Stimulated activated CD8-positive, alpha-beta memory T cell treated with anti-CD3 and anti-CD28 coated beads, Interleukin-4, amount 100 ng/mL, for 1 hour (primary cell): ENCODE results near the gene KDM4B.
A peak's percentile ranks its signal among the peaks of the same experiment; 100 is the strongest.

Source experiments
- DNase-seq, 2 donors: peaks; one replicate each; pipeline ENCODE4 v3.0.0-alpha.2; 2020; ENCODE audit warnings: low read depth in 2 of 2, low spot score in 1 of 2

KDM4B gene

DNA sequence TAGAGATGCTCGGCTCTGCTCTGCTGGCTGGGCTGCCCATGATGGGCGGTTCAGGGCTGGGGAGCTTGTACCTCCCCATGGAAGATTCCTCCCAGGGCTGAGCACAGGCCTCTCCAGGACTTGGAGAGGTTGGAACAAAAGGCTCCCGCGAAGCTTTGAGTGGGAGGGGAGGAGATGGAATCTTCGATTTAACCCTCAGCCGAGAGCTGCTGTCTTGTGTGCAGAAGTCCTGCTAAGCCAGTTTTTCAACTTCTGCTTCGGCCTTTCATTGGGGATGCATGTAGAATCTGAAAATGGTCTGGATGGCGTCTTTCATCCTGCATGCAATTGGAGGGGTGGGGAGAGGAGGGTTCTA, 163.3 kb downstream of the KDM4B start:
- DNase-seq: no peak

DNA sequence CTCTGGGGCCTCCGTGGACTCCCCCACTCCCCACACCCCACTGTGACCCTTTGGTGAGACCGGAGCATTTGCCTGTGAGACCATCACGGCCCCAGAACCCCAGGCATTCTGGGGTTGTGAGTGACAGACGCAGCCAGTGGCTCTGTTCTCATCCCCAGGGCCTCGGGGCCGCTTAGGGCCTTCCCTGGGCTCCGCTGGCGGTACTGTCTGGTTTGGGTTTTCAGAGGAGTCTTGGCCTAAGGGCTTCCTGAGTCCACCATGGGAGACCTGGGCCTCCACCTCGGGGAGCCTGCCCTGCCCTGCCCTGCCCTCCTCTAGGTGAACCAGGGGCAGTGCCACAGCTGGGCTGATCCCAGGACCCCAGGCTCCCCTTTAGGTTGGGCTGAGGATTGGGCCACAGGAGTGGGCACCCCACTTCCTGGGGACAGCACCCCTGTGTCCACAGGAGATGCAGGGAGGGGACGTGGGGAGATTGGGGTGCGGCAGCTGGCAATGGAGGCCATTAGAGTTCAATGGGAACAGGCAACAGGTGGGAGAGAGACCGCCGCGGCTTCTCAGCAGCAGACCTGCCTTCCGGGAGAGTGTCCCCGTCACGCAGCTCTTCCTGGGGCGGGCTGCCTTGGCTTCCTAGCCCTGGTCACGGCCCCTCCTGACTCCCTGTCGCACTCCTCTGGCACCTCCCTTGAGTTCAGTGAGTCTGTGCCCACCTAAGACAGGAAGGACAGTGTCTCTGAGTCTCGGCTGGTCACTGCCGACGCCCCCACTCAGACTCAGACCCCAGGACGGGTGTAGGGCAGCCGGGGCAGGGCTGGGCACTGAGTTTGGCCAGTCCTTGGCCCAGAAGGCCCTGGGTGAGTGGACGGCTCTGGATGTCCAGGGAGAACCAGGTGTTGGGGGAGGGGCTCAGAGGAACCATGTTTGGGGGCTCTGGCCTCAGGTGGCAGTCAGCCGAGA, 164.1 kb downstream of the KDM4B start:
- no peak for DNase-seq

DNA sequence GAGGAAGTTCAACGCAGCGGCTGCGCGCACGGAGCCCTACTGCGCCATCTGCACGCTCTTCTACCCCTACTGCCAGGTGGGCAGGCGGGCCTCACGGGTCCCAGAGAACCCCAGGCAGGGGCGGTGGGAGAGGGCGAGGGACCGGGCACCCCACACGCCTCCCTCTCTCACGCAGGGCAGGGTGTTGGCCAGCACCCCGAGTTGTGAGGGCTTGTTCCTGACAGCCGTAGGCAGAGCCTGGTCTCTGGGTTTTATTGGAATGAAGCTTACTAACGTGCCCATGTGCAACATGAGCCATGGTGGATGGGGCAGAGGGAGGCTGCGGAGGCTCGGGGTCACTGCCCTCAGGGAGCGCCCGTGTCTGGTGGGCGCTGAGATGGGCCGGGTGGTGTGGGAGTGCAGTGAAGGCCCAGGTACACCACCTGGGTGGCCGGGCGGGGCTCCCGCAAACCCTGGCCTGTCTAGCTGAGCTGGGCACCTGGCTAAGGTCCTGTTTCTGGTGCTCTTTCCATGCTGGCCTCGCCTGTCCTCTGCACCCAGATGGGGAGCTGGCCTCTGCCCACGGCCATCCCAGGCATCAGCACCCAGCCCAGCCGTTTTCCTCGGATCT, 165.2 kb downstream of the KDM4B start:
- no peak for DNase-seq

DNA sequence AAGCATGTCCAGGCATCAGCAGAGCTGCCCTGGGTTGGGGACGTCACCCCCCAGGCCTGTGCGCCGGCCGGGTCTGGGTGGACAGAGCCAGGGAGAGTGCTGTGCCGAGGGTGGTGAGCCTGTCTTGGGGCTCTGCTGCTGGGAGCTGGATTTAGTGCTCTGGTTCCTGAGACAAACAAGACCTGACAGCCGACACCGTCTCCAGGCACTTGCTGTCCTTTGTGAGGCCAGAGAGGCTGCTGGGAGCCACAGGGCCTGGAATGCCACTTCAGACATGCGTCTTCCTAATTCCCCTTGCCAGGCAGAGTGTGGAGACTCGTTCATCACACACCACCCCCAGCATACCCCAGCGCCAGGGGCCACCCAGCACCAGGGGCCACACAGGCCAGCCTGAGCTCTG, 165.8 kb downstream of the KDM4B start:
- no peak for DNase-seq

DNA sequence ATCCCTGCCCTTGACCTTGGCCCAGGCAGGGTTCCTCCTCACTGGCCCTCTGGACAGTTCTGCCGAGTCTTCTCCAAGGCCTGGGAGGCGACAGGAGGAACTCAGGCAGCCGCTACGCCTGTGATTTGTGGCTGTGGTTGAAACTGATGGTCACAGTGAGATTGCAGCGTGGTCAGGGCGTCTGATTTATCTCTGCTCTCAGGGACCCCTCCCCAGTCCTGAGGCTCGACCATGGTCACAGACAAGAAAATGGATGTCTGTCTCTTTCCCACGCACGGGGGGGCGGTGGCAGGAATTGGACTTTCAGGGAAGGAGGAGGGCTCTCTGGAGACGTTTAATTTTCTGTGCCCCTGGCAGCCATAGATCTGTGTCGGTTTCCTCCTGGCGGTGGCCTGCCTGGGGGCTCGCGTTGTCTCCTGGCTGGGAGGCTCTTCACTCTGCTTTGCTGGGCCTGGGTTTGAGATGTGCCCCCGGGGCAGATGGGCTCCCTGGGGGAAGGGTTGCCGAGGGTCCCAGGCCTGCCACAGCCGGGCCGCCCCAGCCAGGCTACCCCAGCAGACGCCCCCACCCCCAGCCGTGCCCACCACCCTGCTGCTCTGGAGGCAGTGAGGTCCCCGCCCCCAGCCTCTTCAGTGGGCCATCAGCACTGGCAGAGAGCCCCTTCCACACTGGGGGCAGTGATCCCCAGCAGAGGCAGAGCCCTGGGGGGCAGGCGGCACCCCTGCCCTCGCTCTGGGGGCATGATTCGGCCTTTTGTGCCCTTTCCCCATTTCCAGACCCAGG, 167.4 kb downstream of the KDM4B start:
- no peak for DNase-seq

DNA sequence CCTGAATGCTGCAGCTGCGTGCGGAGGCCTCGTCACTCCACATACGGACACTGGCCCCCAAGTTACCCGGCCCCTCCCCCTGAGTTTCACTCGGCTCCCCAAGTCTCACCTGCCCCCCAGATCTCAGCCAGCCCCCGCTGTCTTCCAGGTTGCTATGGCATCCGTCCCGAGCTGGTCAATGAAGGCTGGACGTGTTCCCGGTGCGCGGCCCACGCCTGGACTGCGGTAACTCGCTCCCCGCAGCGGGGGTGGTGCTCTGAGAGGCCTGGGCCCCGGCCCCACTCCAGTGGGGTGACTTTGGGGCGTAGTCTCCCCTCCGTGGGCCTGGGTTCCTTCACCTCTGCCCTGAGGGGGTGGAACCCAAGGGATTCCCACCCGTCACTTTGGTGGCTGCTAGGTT, 168.2 kb downstream of the KDM4B start:
- no peak for DNase-seq

DNA sequence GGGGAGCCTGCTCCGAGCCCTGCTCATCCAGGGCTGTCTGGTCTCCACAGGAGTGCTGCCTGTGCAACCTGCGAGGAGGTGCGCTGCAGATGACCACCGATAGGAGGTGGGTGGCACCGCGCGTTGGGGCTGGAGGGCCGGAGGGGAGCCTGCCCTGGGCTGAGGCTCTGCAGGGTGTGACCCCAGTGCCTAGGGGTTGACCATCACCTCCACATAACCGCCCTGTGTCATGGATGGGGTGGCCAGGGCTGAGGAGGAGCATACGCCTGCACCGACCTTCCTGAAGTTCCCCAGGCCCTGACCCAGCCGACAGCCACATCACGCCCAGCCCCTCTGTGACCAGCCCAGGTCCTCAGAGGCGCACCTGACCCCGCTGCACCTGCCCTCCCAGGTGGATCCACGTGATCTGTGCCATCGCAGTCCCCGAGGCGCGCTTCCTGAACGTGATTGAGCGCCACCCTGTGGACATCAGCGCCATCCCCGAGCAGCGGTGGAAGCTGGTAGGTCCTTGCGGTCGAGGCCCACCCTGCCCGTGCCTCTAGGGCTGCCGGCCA, 168.7 kb downstream of the KDM4B start:
- no peak for DNase-seq

DNA sequence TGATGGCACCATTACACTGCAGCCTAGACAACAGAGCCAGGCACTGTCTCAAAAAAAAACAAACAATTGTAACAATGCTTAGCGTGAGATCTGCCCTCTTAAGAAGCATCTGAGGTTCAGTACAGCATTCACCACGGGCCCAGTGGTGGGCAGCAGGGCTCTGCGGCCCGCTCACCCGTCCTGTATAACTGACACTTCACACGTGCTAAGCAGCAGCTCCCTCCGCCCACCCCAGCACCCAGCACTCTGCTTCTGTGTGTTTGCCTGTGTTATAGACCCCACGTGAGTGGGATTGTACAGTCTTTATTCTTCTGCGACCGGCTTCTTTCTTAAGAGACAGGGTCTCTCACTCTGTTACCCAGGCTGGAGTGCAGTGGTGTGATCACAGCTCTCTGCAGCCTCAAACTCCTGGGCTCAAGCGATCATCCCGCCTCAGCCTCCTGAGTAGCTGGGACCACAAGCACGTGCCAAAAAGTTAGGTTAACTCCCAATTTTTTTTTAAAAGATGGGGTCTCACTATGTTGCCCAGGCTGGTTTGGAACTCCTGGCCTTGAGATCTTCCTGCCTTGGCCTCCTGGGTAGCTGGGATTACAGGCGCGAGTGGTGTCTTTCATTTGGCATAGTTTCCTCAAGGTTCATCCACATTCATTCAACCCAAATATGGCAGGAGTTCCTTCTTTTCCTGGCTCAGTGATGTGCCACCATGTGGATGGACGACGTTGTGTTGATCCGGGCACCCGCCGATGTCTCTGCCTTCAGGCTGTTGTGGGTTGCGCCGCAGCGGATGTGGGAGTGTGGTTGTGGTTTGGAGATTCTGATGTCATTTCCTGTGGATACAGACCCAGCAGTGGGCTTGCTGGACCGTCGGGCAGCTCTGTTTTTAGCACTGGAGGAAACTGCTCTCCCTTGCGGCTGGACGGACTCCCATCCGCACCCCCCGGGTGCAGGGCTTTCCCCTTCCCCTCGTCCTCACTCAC, 170.0 kb downstream of the KDM4B start:
- DNase-seq: peak; percentile 46 to 56

DNA sequence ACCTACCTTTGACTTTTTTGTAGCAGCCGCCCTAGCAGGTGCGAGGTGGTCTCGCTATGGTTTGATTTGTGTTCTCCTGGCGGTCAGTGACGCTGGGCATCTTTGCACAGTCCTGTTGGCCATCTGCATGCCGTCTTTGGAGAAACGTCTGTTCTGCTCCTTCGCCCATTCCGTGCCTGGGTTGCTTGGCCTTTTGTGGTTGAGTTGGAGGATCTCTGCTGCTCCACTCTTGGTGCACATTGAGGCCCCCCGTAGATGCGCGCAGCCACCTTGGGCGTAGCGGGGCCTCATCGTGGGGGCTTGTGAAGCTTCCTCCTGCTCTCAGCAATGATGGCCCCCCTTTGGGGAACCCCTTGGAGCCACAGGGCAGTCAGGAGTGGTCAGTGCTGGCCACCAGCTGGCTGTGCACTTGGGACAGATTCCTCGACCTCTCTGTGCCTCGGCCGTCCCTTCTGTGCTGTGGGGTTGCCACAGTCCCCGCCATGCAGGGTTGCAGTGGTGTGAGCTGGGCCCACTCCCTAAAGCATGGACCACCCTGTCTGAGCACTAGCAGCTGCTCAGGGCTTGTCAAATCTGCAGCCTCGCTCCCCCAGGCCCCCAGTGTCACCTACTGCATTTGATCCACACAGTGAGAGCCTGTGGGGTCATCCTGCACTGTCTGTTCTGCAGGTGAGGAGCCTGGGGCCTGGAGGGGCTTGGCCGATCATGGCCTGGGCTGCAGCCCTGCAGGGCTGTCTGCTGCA, 170.8 kb downstream of the KDM4B start:
- DNase-seq: no peak

DNA sequence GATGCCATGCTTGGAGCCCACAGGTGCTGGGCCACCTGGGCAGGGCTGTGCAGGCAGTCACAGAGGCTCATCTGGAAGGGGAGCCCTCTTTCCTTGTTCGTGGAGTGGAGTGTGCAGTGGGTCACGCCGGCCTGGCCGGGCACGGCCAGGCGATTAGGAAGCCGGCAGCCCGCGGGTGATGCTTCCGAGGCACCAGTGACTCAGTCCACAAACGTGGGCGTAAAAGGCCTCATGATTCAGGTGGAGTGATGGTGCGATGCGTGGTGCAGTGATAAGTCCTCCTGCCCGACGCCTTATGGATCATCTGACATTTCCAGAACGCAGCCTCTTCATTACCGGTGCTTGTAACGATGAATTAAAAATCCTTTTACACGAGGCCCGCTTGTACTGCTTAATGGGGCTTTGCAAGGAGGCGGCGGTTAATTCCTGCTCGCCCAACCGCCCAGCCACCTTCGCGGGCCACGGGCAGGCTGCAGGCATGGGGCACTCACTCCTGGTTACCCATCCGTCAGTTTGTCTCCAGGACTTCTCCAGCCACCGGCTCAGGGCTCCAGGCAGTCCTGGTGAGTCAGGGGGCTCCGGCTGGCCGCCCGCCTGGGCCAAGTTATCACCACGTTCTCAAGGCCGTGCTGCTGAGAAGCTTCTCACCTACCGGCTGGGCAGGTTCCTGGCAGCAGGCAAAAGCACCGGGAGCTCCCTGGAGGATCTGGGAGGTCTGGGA, 172.4 kb downstream of the KDM4B start:
- no peak for DNase-seq

DNA sequence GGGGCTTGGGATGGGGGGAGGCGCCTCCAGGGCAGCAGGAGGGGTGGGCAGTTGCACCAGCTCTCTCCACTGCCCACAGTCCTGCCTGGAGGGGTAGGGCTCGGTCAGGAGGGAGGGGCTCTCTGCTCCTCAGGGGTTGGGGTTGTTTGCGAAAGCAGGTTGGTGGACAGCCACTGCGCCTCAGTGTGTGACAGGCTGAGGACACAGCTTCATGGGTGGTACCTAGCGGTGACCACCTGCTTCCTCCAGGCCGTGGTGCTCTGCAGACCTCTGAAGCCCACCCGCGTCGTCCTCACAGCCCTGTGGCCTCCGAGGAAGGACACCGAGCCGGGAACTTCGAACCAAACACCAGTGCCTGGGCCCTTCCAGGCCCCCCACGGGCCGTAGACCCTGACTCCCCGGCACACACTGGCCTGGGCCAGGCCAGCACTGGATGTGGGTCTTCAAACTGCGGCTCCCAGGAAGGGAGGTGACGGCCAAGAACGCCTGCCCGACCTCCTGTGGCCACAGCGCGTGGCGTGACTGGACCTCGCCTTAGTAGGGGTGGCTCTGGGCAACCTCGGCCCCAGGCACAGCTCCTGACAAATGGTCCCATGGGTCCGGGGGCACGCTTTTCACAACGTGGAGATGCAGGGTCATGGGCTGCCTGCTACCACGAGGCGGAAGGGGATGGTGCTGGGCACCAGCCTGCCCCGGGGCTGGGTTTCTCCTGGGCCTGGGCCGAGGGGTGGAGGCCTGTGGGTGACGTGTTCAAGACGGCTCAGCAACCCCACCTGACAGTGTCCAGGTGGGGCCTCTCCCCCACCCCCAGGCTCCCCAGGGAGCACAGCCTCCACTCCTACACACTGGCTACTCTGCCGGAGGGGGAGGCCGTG, 173.2 kb downstream of the KDM4B start:
- no peak for DNase-seq

DNA sequence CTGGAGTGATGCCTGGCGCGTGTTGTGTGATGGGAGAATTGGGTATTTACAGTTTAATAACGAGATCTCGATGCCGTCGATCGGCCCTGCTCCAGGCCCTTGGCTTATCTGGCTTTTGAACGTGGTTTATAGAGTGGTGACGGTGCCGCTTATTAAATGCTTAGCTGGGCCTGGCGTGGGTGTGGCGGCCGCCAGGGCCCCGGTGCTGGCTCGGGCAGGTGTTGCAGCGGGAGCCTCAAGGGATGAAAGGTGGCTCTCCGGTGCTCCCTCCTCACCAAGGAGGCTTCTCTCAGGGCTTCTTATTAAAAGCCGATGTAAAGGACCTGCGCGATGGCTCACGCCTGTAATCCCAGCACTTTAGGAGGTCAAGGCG, 173.8 kb downstream of the KDM4B start:
- no peak for DNase-seq

DNA sequence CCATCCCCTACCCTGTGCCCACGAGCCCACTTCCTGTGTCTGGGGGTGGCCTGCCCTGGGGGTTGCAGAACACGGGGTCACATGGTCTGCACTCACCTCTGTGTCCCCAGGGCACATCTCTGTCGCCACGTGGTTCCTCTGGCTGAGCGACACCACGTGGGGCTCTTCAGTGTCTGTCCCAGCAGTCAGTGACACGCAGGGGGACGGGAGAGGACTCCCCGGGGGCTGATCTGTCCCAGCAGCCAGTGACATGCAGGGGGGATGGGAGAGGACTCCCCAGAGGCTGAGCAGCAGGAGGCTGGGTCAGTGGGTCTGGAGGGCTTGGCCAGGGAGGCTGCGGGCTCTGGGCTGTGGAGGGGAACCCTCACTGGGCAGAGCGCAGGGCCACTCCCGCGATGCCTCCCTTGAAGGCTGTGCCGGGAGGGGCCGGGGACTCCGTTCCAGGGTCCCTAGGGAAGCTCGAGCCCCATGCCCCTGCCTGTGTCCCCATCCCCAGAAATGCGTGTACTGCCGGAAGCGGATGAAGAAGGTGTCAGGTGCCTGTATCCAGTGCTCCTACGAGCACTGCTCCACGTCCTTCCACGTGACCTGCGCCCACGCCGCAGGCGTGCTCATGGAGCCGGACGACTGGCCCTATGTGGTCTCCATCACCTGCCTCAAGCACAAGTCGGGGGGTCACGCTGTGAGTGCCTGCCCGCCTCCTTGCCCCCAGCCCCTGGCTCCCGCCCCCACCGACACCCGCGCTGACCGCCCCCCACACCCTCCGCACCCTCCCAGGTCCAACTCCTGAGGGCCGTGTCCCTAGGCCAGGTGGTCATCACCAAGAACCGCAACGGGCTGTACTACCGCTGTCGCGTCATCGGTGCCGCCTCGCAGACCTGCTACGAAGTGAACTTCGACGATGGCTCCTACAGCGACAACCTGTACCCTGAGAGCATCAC, 174.8 kb downstream of the KDM4B start:
- DNase-seq: no peak

DNA sequence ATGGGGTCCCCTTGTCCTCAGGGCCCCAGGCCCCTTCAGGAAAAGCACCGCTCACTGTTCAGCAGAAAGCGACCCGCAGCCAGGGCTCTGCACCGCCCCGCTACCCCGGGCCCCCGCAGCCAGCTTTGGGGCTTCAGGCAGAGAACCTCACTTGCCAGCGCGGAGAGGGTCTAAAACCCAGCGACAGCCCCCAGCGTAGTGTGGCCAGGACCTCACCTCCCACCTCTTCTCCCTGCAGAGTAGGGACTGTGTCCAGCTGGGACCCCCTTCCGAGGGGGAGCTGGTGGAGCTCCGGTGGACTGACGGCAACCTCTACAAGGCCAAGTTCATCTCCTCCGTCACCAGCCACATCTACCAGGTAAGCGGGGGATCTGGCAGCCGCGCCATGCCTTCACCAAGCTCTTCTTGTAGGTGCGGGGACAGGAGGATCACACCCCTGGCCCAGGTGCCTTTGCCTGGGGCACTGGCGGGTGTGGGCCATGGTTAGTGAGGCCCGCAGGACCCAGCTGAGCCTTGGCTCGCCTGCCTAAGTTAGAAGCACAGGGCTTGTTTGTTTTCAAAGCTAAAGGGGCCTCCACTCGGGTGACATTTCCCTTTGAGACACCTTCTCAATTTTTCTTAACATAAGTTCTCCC, 175.7 kb downstream of the KDM4B start:
- no peak for DNase-seq

DNA sequence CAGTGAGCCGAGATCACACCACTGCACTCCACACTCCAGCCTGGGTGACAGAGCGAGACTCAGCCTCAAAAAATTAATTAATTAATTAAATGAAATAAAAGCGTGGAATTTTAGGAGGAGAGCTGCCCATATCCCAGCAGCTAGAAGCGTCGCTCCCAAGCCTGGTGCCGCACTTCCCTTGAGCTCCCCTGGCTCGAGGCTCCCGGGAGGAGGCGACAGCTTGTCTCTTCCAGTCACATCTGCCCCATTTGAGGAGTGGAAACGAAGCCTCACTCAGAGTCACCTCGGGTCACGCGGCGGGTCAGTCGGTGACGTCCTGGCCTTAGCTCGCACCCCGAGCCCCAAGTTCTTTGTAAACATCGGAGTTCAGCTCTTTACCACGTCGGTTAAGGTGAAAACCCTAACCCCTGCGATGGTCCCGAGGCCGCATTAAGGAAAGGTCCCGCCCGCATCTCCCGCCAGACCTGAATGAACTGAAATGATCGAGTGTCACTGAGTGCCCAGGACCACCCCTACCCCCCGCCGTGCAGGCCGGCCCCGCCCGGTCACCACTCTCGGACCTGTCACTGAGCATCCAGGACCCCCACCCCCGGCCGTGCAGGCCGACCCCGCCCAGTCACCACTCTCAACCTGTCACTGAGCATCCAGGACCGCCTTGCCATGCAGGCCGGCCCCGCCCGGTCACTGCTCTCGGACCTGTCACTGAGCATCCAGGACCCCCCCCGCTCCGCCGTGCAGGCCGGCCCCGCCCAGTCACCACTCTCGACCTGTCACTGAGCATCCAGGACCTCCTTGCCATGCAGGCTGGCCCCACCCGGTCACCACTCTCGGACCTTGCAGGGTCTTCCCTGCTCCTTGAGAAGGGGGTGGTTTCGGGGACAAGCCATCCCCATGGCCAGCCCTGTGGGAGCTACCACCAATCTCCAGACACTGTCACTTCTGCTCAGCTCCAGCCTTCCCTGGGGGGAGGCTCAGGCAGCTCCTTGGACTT, 176.9 kb downstream of the KDM4B start:
- no peak for DNase-seq
